PFSK-1 (cell line): Measurements from ENCODE around the gene TMEM270.

Experiments used
- FOXP2 ChIP-seq: optimal IDR thresholded peaks from 2 replicates; pipeline ENCODE3; 2011; ENCODE audit warnings: borderline replicate concordance, control low read depth, inconsistent platforms; ENCODE audit not compliant: insufficient read depth; ENCODE audit errors: extremely low read length, extremely low read depth
- POLR2AphosphoS5 ChIP-seq: IDR thresholded peaks from 2 replicates; pipeline ENCODE4 v1.6.1; 2012; ENCODE audit warnings: low read depth, mild to moderate bottlenecking, control low read depth, low read length, moderate library complexity
- SIN3A ChIP-seq: IDR thresholded peaks from 2 replicates; pipeline ENCODE4 v1.6.1; 2012; ENCODE audit warnings: mild to moderate bottlenecking, low read length, moderate library complexity, borderline replicate concordance; ENCODE audit not compliant: insufficient read depth
- TAF1 ChIP-seq: IDR thresholded peaks from 2 replicates; pipeline ENCODE4 v1.6.1; 2012; ENCODE audit warnings: low read length, control low read depth, borderline replicate concordance; ENCODE audit not compliant: insufficient read depth
- TF ChIP-seq, protein P1 (sequence below), 2 experiments: IDR thresholded peaks; 2 replicates each; pipeline versions ENCODE4 v1.6.1 to v1.8.0; 2011 to 2012; ENCODE audit warnings: low read depth in 2 of 2, low read length in 2 of 2, control low read depth in 1 of 2, inconsistent platforms in 1 of 2, mild to moderate bottlenecking in 1 of 2, moderate library complexity in 1 of 2; ENCODE audit not compliant: insufficient read depth in 1 of 2

TMEM270 gene

DNA sequence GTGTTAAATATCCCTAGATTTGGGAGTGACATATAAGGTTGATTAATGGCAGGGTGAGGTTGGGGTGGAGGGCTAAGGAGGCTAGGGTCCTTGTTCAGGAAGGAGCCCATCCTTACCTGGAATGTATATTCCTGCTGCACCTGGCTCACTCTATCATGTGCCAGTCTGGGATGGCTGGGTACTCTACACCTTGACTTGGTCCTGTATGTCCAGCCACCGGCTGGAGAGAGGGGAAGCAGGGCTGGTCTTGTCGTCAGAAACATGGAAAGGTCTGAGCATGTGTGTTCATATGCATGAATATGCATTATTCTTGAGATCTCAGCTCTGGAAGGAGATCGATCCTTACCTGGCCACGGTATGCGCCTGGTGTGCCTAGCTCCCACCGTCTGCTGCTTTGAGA, 33.2 kb downstream of the TMEM270 start:
- TF ChIP-seq SIN3A (no peak), TAF1 (no peak), POLR2AphosphoS5 (no peak), FOXP2 (no peak)
- TF ChIP-seq, protein P1, sequence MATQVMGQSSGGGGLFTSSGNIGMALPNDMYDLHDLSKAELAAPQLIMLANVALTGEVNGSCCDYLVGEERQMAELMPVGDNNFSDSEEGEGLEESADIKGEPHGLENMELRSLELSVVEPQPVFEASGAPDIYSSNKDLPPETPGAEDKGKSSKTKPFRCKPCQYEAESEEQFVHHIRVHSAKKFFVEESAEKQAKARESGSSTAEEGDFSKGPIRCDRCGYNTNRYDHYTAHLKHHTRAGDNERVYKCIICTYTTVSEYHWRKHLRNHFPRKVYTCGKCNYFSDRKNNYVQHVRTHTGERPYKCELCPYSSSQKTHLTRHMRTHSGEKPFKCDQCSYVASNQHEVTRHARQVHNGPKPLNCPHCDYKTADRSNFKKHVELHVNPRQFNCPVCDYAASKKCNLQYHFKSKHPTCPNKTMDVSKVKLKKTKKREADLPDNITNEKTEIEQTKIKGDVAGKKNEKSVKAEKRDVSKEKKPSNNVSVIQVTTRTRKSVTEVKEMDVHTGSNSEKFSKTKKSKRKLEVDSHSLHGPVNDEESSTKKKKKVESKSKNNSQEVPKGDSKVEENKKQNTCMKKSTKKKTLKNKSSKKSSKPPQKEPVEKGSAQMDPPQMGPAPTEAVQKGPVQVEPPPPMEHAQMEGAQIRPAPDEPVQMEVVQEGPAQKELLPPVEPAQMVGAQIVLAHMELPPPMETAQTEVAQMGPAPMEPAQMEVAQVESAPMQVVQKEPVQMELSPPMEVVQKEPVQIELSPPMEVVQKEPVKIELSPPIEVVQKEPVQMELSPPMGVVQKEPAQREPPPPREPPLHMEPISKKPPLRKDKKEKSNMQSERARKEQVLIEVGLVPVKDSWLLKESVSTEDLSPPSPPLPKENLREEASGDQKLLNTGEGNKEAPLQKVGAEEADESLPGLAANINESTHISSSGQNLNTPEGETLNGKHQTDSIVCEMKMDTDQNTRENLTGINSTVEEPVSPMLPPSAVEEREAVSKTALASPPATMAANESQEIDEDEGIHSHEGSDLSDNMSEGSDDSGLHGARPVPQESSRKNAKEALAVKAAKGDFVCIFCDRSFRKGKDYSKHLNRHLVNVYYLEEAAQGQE (IDR thresholded peaks at IDR 0.05; ENCODE audit: insufficient read depth in 1 of 2, low read depth in 2 of 2, low read length in 2 of 2) = no peak

DNA sequence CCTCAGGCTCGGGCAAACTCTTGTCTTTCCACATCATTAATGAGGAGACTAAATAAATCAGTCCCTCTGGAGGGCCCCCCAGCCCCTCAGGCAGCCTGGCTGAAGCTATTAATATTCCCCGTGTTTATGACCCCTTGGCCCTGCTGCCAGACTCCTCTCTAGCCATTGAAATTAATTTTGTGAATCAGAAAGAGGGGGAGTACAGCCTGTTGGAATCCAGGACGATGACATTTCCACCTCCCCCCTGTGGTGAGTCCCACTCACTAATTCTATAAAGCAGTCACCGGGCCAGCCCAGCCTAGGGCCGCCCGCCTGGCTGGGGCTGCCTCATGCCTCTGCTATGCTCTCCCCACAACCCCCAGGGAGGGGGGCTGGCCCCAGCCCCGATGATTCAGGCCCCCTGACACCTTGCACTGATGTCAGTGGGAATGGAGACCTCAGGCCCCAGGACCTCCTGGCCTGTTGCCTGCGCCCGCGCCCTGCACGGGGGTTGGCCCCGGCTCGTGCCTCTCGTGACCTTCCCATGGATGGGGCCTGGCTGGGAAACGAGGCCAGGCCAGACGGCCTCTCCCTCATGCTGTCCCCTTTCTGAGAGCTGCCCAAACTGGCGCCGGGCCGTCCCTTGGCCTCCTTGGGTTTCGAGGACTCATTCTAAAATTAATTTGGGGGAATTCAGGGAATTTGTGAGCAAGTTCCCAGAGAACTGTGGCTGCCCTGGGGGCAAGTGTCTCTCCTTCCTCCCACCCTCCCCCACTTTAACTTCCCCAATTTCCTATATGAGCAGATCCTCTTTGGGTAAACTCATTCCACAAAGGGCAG, 34.0 kb downstream of the TMEM270 start:
- TF ChIP-seq, protein P1 (IDR thresholded peaks at IDR 0.05; ENCODE audit: insufficient read depth in 1 of 2, low read depth in 2 of 2, low read length in 2 of 2) = peak in 1 of 2 experiments; percentile 50; a peak in 1 of 4 replicates
- TF ChIP-seq TAF1 = no peak
- peak; percentile 51; the same call in 1 of the 2 replicates for TF ChIP-seq SIN3A

DNA sequence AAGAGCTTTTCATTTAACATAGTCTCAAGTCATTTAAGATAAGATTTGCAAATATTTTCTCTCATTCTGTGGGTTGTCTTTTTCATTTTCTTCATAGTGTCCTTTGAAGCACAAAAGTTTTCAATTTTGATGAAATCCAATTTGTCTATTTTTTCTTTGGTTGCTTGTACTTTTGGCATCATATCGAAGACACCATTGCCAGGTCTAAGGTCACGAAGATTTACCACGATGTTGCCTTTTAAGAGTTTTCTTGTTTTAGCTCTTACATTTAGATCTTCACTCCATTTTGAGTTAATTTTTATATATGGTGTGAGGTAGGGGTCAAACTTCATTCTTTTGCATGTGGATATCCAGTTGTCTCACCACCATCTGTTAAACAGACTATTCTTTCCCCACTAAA, 34.7 kb downstream of the TMEM270 start:
- TF ChIP-seq SIN3A (no peak), TAF1 (no peak), POLR2AphosphoS5 (no peak), FOXP2 (no peak)
- TF ChIP-seq, protein P1 (IDR thresholded peaks at IDR 0.05; ENCODE audit: insufficient read depth in 1 of 2, low read depth in 2 of 2, low read length in 2 of 2) = no peak

DNA sequence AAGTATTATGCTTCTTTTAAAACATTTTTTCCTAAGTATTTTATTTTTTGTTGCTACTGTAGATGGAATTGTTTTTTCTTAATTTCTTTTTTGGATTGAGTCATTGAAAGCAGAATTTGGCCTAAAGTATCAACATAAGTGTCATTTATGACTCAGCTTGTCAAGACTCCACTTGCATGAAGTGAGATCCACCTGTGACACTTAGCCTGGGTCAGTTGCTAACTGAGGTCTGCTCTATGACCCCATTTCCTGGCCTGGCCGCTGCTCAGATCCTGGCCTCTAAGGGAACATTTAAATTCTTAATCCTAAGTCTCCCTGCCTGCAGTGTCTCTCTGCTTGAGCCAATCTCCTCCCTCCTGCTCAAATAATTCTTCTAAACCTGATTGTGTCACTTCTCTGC, 35.5 kb downstream of the TMEM270 start:
- TF ChIP-seq SIN3A = no peak
- TF ChIP-seq, protein P1 (IDR thresholded peaks at IDR 0.05; ENCODE audit: insufficient read depth in 1 of 2, low read depth in 2 of 2, low read length in 2 of 2) = no peak
- TF ChIP-seq TAF1 = no peak
- TF ChIP-seq FOXP2 = no peak
- TF ChIP-seq POLR2AphosphoS5 = no peak

DNA sequence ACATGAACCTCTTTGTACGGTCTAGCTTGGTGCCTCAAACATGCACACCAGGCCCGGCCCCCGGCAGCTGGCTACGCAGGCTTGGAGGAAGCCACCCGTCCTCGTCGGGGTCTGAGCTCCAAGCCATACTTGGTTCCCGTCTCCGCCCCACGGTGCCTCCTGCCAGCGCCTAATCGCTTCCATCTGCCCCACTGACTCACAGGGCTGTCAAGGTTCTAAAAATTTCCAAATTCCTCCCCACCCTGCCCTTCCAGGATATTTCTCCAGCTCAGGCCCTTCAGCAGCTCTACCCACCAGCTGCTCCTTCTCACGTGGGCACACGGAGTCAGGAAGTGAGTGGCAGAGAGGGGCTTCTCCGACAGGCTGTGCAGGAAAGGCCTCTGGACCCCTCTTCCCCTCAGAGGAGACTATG, 38.8 kb downstream of the TMEM270 start:
- TF ChIP-seq FOXP2 (peak; percentile 48), SIN3A (no peak)
